K562 (cell line): Measurements from ENCODE around the gene CAPZA1.

Source experiments
- EGR1 ChIP-seq: fragments of 450-650 bp; conservative IDR thresholded peaks from 2 replicates; pipeline ENCODE4 v1.6.1; 2017; ENCODE audit warnings: mild to moderate bottlenecking
- EP300 ChIP-seq: IDR thresholded peaks from 2 replicates; pipeline ENCODE4 v1.6.1; 2012; ENCODE audit warnings: low read length, improper control_type of control experiment
- MAX ChIP-seq: sonication (generic); formaldehyde crosslinking; IDR thresholded peaks from 2 replicates; pipeline ENCODE4 v1.9.0; 2022; ENCODE audit warnings: mild to moderate bottlenecking, missing genetic modification reagents
- NFYB ChIP-seq: IDR thresholded peaks from 2 replicates; pipeline ENCODE4 v1.6.1; 2011; ENCODE audit warnings: mild to moderate bottlenecking, moderate library complexity; ENCODE audit not compliant: insufficient read length; ENCODE audit errors: extremely low read depth
- PML ChIP-seq: IDR thresholded peaks from 2 replicates; pipeline ENCODE4 v1.6.1; 2012; ENCODE audit warnings: low read length, inconsistent platforms
- TCF7 ChIP-seq: sonication (generic); IDR thresholded peaks from 2 replicates; pipeline ENCODE4 v1.6.1; 2016; ENCODE audit warnings: antibody characterized with exemption, borderline replicate concordance
- ZNF384 ChIP-seq: IDR thresholded peaks from 2 replicates; pipeline ENCODE4 v1.6.1; 2012; ENCODE audit warnings: low read depth, low read length, improper control_type of control experiment

DNA sequence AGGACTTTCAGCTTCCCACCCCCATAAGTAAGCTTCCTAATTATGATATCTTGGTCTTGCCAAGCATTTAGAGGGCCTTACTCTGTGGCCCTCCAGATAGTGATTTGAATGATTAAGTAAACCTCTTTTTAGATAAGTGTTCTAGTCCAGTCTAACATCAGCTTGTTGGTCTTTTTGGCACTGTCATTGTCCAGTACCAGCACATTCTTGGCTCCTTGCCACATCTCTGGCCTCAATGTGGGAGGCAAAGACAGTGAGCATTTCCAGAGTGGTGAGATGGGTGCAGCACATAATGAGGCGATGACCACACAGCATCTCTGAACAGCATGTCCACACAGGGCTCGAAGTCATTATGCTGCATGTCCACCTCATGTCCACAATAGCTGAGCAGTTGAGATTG is 6.1 kb downstream of the CAPZA1 start:
- TF ChIP-seq EGR1 (0 out of 2 replicates have a peak, but pooled peaks have one; percentile 24), PML (no peak; the same call in 1 of the 2 replicates), TCF7 (no peak), MAX (no peak), EP300 (no peak), NFYB (no peak), ZNF384 (no peak)
